Ecto neural progenitor cell (in vitro differentiated cells): Measurements from ENCODE around the gene DOC2B.
"Not testable (repeated sequence)": the region's sequence is repeated elsewhere in the genome, so short reads cannot be mapped to it uniquely, and the experiment has no call there.

Source experiments
- DNase-seq: peaks from one replicate; pipeline ENCODE4 v3.0.0-alpha.2; 2018; ENCODE audit warnings: low spot score

The DOC2B gene

GRCh38 chr17:189444-189843 is 8.0 kb upstream of the DOC2B start:
- DNase-seq = no peak

- DNase-seq = no peak
These were observed 5.7 kb upstream of the DOC2B start for GRCh38 chr17:187130-187529.

- DNase-seq = no peak
These were observed 4.1 kb upstream of the DOC2B start for GRCh38 chr17:185445-186138.

- DNase-seq = no peak
These were observed 1.6 kb upstream of the DOC2B start for GRCh38 chr17:183021-183420.

GRCh38 chr17:182050-182751 is 751 bp upstream of the DOC2B start:
- DNase-seq = no peak

- DNase-seq = peak; percentile 72
These were observed 837 bp downstream of the DOC2B start for GRCh38 chr17:180381-181244.

- DNase-seq = no peak
These were observed 1.6 kb downstream of the DOC2B start for GRCh38 chr17:179781-180380.

GRCh38 chr17:179066-179432 is 2.4 kb downstream of the DOC2B start:
- DNase-seq = no peak

- no peak for DNase-seq
These were observed 3.0 kb downstream of the DOC2B start for GRCh38 chr17:178292-179065.

- DNase-seq = no peak
These were observed 3.7 kb downstream of the DOC2B start for GRCh38 chr17:177762-178161.

GRCh38 chr17:177155-177554 is 4.3 kb downstream of the DOC2B start:
- DNase-seq = no peak

- no peak for DNase-seq
These were observed 8.1 kb downstream of the DOC2B start for GRCh38 chr17:173166-173911.

- DNase-seq = no peak
These were observed 9.0 kb downstream of the DOC2B start for GRCh38 chr17:172401-172800.

- no peak for DNase-seq
These were observed 9.6 kb downstream of the DOC2B start for GRCh38 chr17:171871-172270.

- no peak for DNase-seq
These were observed 11.2 kb downstream of the DOC2B start for GRCh38 chr17:170130-170670.

- not testable (repeated sequence) for DNase-seq
These were observed 12.8 kb downstream of the DOC2B start for GRCh38 chr17:168614-169013.

GRCh38 chr17:165939-166338 is 15.5 kb downstream of the DOC2B start:
- DNase-seq = no peak

GRCh38 chr17:164303-165235 is 16.9 kb downstream of the DOC2B start:
- peak; percentile 84 for DNase-seq

GRCh38 chr17:163514-164098 is 17.8 kb downstream of the DOC2B start:
- no peak for DNase-seq
